Glomerular visceral epithelial cell (primary cell): ENCODE data around the gene SPIRE2.
A peak's percentile ranks its signal among the peaks of the same experiment; 100 is the strongest.
"Not testable (repeated sequence)": the region's sequence is repeated elsewhere in the genome, so short reads cannot be mapped to it uniquely, and the experiment has no call there.

Experiments
- DNase-seq: peaks from one replicate; pipeline ENCODE4 v3.0.0-alpha.2; 2016; ENCODE audit errors: extremely low spot score

The SPIRE2 gene

GRCh38 chr16:89836484-89836883 lies 8.2 kb downstream of the SPIRE2 start:
- not testable (repeated sequence) for DNase-seq

GRCh38 chr16:89837014-89837546 lies 8.8 kb downstream of the SPIRE2 start:
- no peak for DNase-seq

- no peak for DNase-seq
These were observed 13.0 kb downstream of the SPIRE2 start for GRCh38 chr16:89841275-89841674.

- DNase-seq = peak; percentile 83
These were observed 14.5 kb downstream of the SPIRE2 start for GRCh38 chr16:89842471-89843408.

- DNase-seq = no peak
These were observed 15.4 kb downstream of the SPIRE2 start for GRCh38 chr16:89843409-89844350.

- DNase-seq = no peak
These were observed 16.6 kb downstream of the SPIRE2 start for GRCh38 chr16:89844739-89845339.

GRCh38 chr16:89845417-89845816 lies 17.1 kb downstream of the SPIRE2 start:
- DNase-seq = no peak

GRCh38 chr16:89847051-89847939 lies 19.0 kb downstream of the SPIRE2 start:
- no peak for DNase-seq

GRCh38 chr16:89847940-89848297 lies 19.6 kb downstream of the SPIRE2 start:
- no peak for DNase-seq

- DNase-seq = no peak
These were observed 20.7 kb downstream of the SPIRE2 start for GRCh38 chr16:89848974-89849373.

GRCh38 chr16:89853306-89853993 lies 25.2 kb downstream of the SPIRE2 start:
- no peak for DNase-seq

GRCh38 chr16:89855301-89855945 lies 27.1 kb downstream of the SPIRE2 start:
- no peak for DNase-seq

GRCh38 chr16:89855986-89856385 lies 27.7 kb downstream of the SPIRE2 start:
- no peak for DNase-seq

GRCh38 chr16:89858973-89859614 lies 30.8 kb downstream of the SPIRE2 start:
- DNase-seq = no peak

- DNase-seq = no peak
These were observed 31.3 kb downstream of the SPIRE2 start for GRCh38 chr16:89859615-89860007.

GRCh38 chr16:89860747-89861304 lies 32.6 kb downstream of the SPIRE2 start:
- DNase-seq = peak; percentile 64

- no peak for DNase-seq
These were observed 33.4 kb downstream of the SPIRE2 start for GRCh38 chr16:89861648-89862047.

GRCh38 chr16:89862732-89863131 lies 34.5 kb downstream of the SPIRE2 start:
- no peak for DNase-seq
